Suprapubic skin (tissue), 4 donors: ENCODE data around the gene KDM6B. TPM values are rescaled to one million over a fixed set of nuclear protein-coding genes. Genes with fewer than 3 reads are reported as not detected.
A peak's percentile ranks its signal among the peaks of the same experiment; 100 is the strongest.

ENCODE experiments used
- DNase-seq, 2 donors: peaks; one replicate each; pipeline ENCODE4 v3.0.0-alpha.2; 2019; ENCODE audit warnings: low spot score in 2 of 2
- H3K27ac ChIP-seq: fragments of 200-600 bp; sonication (generic); one replicate; pipeline ENCODE4 v1.5.1; 2019
- H3K27me3 ChIP-seq: fragments of 200-600 bp; sonication (generic); one replicate; pipeline ENCODE4 v1.5.1; 2019
- H3K36me3 ChIP-seq: fragments of 200-600 bp; sonication (generic); one replicate; pipeline ENCODE4 v1.5.1; 2019
- H3K4me1 ChIP-seq: fragments of 200-600 bp; sonication (generic); one replicate; pipeline ENCODE4 v1.5.1; 2019
- H3K4me3 ChIP-seq: fragments of 200-600 bp; sonication (generic); one replicate; pipeline ENCODE4 v1.5.1; 2019; ENCODE audit warnings: mild to moderate bottlenecking
- H3K9me3 ChIP-seq: fragments of 200-600 bp; sonication (generic); one replicate; pipeline ENCODE4 v1.5.1; 2019
- CTCF ChIP-seq, 2 donors: fragments of 200-600 bp in 1 of 2; fragments of 450-650 bp in 1 of 2; sonication (generic) in 1 of 2; IDR thresholded peaks; one replicate each; pipeline ENCODE4 v1.5.1; 2016 to 2019; ENCODE audit warnings: antibody characterized with exemption in 2 of 2, mild to moderate bottlenecking in 1 of 2, moderate library complexity in 1 of 2
- EP300 ChIP-seq: sonication (generic); formaldehyde crosslinking; IDR thresholded peaks from one replicate; pipeline ENCODE4 v1.6.1; 2017; ENCODE audit warnings: antibody characterized with exemption
- POLR2A ChIP-seq, 2 donors: fragments of 450-650 bp; IDR thresholded peaks; one replicate each; pipeline ENCODE4 v1.6.1; 2017; ENCODE audit warnings: antibody characterized with exemption in 2 of 2, mild to moderate bottlenecking in 2 of 2, moderate library complexity in 2 of 2
- POLR2AphosphoS5 ChIP-seq, 3 donors: sonication (generic); formaldehyde crosslinking; IDR thresholded peaks; one replicate each; pipeline ENCODE4 v1.6.1; 2017; ENCODE audit warnings: antibody characterized with exemption in 3 of 3
- WGBS: methylation state at CpG from one replicate; pipeline ENCODE4 v1.1.5; 2018; 5-methylcytosine and 5-hydroxymethylcytosine counted together
- total RNA-seq, 4 donors: library from RNA; depleted of rRNA; stranded (reverse); fragments of >200 nt; gene quantifications; one replicate each; pipeline ENCODE4 v1.1.0, GENCODE V29; 2016

KDM6B gene
- total RNA-seq, 4 donors from 2014 or later = 21.4 to 31.0 (median 26.7) TPM

GRCh38 chr17:7846765-7847661 lies 13.0 kb downstream of the KDM6B start:
- DNase-seq = peak in 1 of 2 donors; percentile 77
- H3K27me3 ChIP-seq = no peaks in the 10 kb centered on the region
- H3K9me3 ChIP-seq = no peaks in the 10 kb centered on the region
- 81% methylated on average over 31 of the region's 34 CpGs for WGBS
- H3K4me1 ChIP-seq = peaks cover 41% of the 10 kb centered on the region
- no peak for TF ChIP-seq POLR2AphosphoS5 (IDR thresholded peaks at IDR 0.05)
- no peak for TF ChIP-seq CTCF (IDR thresholded peaks at IDR 0.05)
- no peak for TF ChIP-seq POLR2A (IDR thresholded peaks at IDR 0.05)
- TF ChIP-seq EP300 = no peak
- peaks cover 56% of the 10 kb centered on the region for H3K36me3 ChIP-seq
- H3K4me3 ChIP-seq = no peak overlapping the region
- no peak overlapping the region for H3K27ac ChIP-seq

- Histone ChIP-seq H3K27me3 (no peaks in the 10 kb centered on the region), H3K4me1 (peaks cover 41% of the 10 kb centered on the region), H3K4me3 (no peak overlapping the region), H3K9me3 (no peaks in the 10 kb centered on the region), H3K36me3 (peaks cover 62% of the 10 kb centered on the region), H3K27ac (no peak overlapping the region)
- no peak for TF ChIP-seq EP300
- no peak for TF ChIP-seq POLR2AphosphoS5 (IDR thresholded peaks at IDR 0.05)
- no peak for TF ChIP-seq CTCF (IDR thresholded peaks at IDR 0.05)
- no peak for TF ChIP-seq POLR2A (IDR thresholded peaks at IDR 0.05)
- DNase-seq = no peak
- 79% methylated on average over 14 of the region's 20 CpGs for WGBS
These were observed 14.1 kb downstream of the KDM6B start for GRCh38 chr17:7848131-7848579.

- Histone ChIP-seq H3K9me3 (no peaks in the 10 kb centered on the region), H3K36me3 (peaks cover 68% of the 10 kb centered on the region), H3K4me3 (no peak overlapping the region), H3K4me1 (peaks cover 41% of the 10 kb centered on the region), H3K27ac (no peak overlapping the region), H3K27me3 (no peaks in the 10 kb centered on the region)
- TF ChIP-seq POLR2A (IDR thresholded peaks at IDR 0.05) = no peak
- no peak for TF ChIP-seq POLR2AphosphoS5 (IDR thresholded peaks at IDR 0.05)
- no peak for TF ChIP-seq EP300
- no peak for TF ChIP-seq CTCF (IDR thresholded peaks at IDR 0.05)
- WGBS = 95% methylated on average over 21 of the region's 21 CpGs
- DNase-seq = no peak
These were observed 14.7 kb downstream of the KDM6B start for GRCh38 chr17:7848739-7849129.

GRCh38 chr17:7849130-7849750 lies 15.2 kb downstream of the KDM6B start:
- Histone ChIP-seq H3K9me3 (no peaks in the 10 kb centered on the region), H3K4me3 (no peak overlapping the region), H3K36me3 (peaks cover 71% of the 10 kb centered on the region), H3K27me3 (no peaks in the 10 kb centered on the region), H3K4me1 (peaks cover 38% of the 10 kb centered on the region), H3K27ac (no peak overlapping the region)
- TF ChIP-seq POLR2A (IDR thresholded peaks at IDR 0.05) = no peak
- no peak for TF ChIP-seq CTCF (IDR thresholded peaks at IDR 0.05)
- no peak for TF ChIP-seq POLR2AphosphoS5 (IDR thresholded peaks at IDR 0.05)
- TF ChIP-seq EP300 = no peak
- DNase-seq = no peak
- 93% methylated on average over 23 of the region's 35 CpGs for WGBS
